ENCODE measurements around the gene CTIF.

Gene CTIF

GRCh38 chr18:48838166-48838775 is 299.4 kb downstream of the CTIF start:
- Histone ChIP-seq H3K27me3 (peaks cover 24% of the 10 kb centered on the region), H3K36me3 (no peaks in the 10 kb centered on the region), H3K9me3 (no peaks in the 10 kb centered on the region), H3K27ac (no peak overlapping the region), H3K4me1 (ENCODE audit: control insufficient read depth in 1 of 2, insufficient read depth in 1 of 2, low read depth in 1 of 2, low read length in 1 of 2) (peaks cover 0 to 10% of the 10 kb centered on the region in 2 experiments), H3K4me3 (ENCODE audit: low read depth in 1 of 2, low read length in 1 of 2) (no peak overlapping the region)
- TF ChIP-seq CTCF (IDR thresholded peaks at IDR 0.05): no peak

- no peak overlapping the region for H3K4me3 ChIP-seq (ENCODE audit: low read depth in 1 of 2, low read length in 1 of 2)
- H3K9me3 ChIP-seq: no peaks in the 10 kb centered on the region
- peaks cover 15% of the 10 kb centered on the region for H3K27me3 ChIP-seq
- TF ChIP-seq CTCF (IDR thresholded peaks at IDR 0.05): no peak
- no peak overlapping the region for H3K27ac ChIP-seq
- H3K4me1 ChIP-seq (ENCODE audit: control insufficient read depth in 1 of 2, insufficient read depth in 1 of 2, low read depth in 1 of 2, low read length in 1 of 2): peaks cover 5 to 9% of the 10 kb centered on the region in 2 experiments
- H3K36me3 ChIP-seq: no peaks in the 10 kb centered on the region
Observed at GRCh38 chr18:48838921-48839818, 300.3 kb downstream of the CTIF start.

GRCh38 chr18:48839819-48840490 is 301.1 kb downstream of the CTIF start:
- no peaks in the 10 kb centered on the region for H3K9me3 ChIP-seq
- TF ChIP-seq CTCF (IDR thresholded peaks at IDR 0.05): no peak
- no peak overlapping the region for H3K27ac ChIP-seq
- H3K27me3 ChIP-seq: peaks cover 7% of the 10 kb centered on the region
- no peak overlapping the region for H3K4me3 ChIP-seq (ENCODE audit: low read depth in 1 of 2, low read length in 1 of 2)
- no peaks in the 10 kb centered on the region for H3K36me3 ChIP-seq
- H3K4me1 ChIP-seq (ENCODE audit: control insufficient read depth in 1 of 2, insufficient read depth in 1 of 2, low read depth in 1 of 2, low read length in 1 of 2): peaks cover 1 to 5% of the 10 kb centered on the region in 2 experiments

GRCh38 chr18:48840491-48840877 is 301.7 kb downstream of the CTIF start:
- Histone ChIP-seq H3K27ac (no peak overlapping the region), H3K9me3 (no peaks in the 10 kb centered on the region), H3K4me3 (ENCODE audit: low read depth in 1 of 2, low read length in 1 of 2) (no peak overlapping the region), H3K27me3 (peaks cover 2% of the 10 kb centered on the region), H3K4me1 (ENCODE audit: control insufficient read depth in 1 of 2, insufficient read depth in 1 of 2, low read depth in 1 of 2, low read length in 1 of 2) (peaks cover 0 to 5% of the 10 kb centered on the region in 2 experiments), H3K36me3 (no peaks in the 10 kb centered on the region)
- no peak for TF ChIP-seq CTCF (IDR thresholded peaks at IDR 0.05)

- Histone ChIP-seq H3K4me3 (ENCODE audit: low read depth in 1 of 2, low read length in 1 of 2) (no peak overlapping the region), H3K4me1 (ENCODE audit: control insufficient read depth in 1 of 2, insufficient read depth in 1 of 2, low read depth in 1 of 2, low read length in 1 of 2) (peaks cover 0 to 5% of the 10 kb centered on the region in 2 experiments), H3K27ac (no peak overlapping the region), H3K36me3 (no peaks in the 10 kb centered on the region), H3K27me3 (no peaks in the 10 kb centered on the region), H3K9me3 (no peaks in the 10 kb centered on the region)
- TF ChIP-seq CTCF (IDR thresholded peaks at IDR 0.05): no peak
Observed at GRCh38 chr18:48841381-48842258, 302.8 kb downstream of the CTIF start.
